OCI-LY1 (cell line): ENCODE data around the gene GNAI1.

Experiments used
- CTCF ChIP-seq: fragments of 200-600 bp; sonication (generic), shearing (Covaris generic); IDR thresholded peaks from 2 replicates; pipeline ENCODE4 v1.5.1; 2017; ENCODE audit warnings: mild to moderate bottlenecking, antibody characterized with exemption, low read length, moderate library complexity, mixed read lengths
- EZH2 ChIP-seq: fragments of 200-600 bp; sonication (generic), shearing (Covaris generic); IDR thresholded peaks from 2 replicates; pipeline ENCODE4 v1.8.0; 2017; ENCODE audit warnings: borderline replicate concordance, mixed run types, mild to moderate bottlenecking, antibody characterized with exemption, low read length, moderate library complexity, mixed read lengths

- TF ChIP-seq CTCF: no peak
- TF ChIP-seq EZH2: no peak
Measured at GRCh38 chr7:80131675-80132435, 2.8 kb upstream of the GNAI1 start.
